ENCODE results near the gene NPLOC4. TPM values are rescaled to one million over a fixed set of nuclear protein-coding genes. Genes with fewer than 3 reads are reported as not detected.
A peak's percentile ranks its signal among the peaks of the same experiment; 100 is the strongest.

NPLOC4 gene
- total and polyA plus RNA-seq, 9 of the 15 experiments (the other 6 are each of a cell fraction or from before 2014, with no cell fraction given) = 1.5 to 116 (median 64.5) TPM

DNA sequence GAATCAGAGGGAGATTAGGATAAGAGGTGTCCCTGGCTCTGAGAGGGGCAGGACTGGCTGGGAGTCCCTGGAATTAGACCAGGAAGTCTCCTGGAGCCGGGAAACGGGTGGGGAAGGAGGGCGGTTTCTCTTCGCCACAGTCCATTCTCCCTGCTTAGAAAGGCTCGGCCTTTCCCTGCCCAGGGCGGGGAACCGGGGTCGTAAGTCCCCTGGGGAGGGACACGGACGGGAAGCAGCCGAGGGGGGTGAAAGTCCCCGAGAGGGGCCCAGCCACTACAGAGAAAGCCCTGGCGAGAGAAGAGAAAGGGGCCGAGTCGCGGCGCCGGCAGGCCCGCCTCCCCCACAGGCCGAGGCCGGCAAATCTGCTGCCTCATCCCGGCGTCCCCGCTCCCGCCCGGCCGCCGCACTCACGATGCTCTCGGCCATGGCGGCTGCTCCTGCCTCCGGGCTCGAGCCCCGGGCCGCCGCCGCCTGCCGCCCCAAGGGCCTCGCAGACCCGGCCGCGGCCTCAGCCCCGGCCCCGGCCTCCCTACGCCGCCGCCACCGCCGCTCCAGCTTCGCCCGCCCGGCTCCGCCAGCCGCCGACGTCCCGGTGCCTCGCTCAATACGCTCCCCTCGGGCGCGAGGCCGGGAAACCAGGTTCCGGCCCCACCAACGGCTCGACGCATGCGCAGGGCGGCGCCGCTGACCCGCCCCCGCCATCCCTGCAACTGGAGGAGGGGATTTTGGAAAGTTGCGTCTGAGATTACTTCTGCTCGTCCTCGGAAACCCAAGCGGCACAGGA, at the start of gene NPLOC4, which contains the start of gene TSPAN10 (continued):
- TF ChIP-seq ZNF224 (CRISPR knock-in tag; IDR thresholded peaks at IDR 0.05) = no peak
- no peak for TF ChIP-seq ZFP36 (IDR thresholded peaks at IDR 0.05; ENCODE audit: low read depth, low read length, partially characterized antibody)
- no peak for TF ChIP-seq ZNF57 (CRISPR knock-in tag; IDR thresholded peaks at IDR 0.05)
- no peak for TF ChIP-seq NELFE (IDR thresholded peaks at IDR 0.05; ENCODE audit: insufficient read depth, insufficient read length)
- TF ChIP-seq, protein P1, sequence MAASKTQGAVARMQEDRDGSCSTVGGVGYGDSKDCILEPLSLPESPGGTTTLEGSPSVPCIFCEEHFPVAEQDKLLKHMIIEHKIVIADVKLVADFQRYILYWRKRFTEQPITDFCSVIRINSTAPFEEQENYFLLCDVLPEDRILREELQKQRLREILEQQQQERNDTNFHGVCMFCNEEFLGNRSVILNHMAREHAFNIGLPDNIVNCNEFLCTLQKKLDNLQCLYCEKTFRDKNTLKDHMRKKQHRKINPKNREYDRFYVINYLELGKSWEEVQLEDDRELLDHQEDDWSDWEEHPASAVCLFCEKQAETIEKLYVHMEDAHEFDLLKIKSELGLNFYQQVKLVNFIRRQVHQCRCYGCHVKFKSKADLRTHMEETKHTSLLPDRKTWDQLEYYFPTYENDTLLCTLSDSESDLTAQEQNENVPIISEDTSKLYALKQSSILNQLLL (CRISPR knock-in tag; IDR thresholded peaks at IDR 0.05; ENCODE audit: borderline replicate concordance) = no peak
- no peak for TF ChIP-seq FOXA3 (CRISPR knock-in tag; conservative IDR thresholded peaks at IDR 0.05 in 1 of 2, IDR thresholded peaks at IDR 0.05 in 1 of 2)
- TF ChIP-seq E2F5 (CRISPR knock-in tag; IDR thresholded peaks at IDR 0.05) = no peak
- TF ChIP-seq STAT5B (CRISPR knock-in tag; IDR thresholded peaks at IDR 0.05) = no peak
- TF ChIP-seq, protein P2, sequence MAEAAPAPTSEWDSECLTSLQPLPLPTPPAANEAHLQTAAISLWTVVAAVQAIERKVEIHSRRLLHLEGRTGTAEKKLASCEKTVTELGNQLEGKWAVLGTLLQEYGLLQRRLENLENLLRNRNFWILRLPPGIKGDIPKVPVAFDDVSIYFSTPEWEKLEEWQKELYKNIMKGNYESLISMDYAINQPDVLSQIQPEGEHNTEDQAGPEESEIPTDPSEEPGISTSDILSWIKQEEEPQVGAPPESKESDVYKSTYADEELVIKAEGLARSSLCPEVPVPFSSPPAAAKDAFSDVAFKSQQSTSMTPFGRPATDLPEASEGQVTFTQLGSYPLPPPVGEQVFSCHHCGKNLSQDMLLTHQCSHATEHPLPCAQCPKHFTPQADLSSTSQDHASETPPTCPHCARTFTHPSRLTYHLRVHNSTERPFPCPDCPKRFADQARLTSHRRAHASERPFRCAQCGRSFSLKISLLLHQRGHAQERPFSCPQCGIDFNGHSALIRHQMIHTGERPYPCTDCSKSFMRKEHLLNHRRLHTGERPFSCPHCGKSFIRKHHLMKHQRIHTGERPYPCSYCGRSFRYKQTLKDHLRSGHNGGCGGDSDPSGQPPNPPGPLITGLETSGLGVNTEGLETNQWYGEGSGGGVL (CRISPR knock-in tag; IDR thresholded peaks at IDR 0.05) = no peak
- no peak for TF ChIP-seq ZNF311 (CRISPR knock-in tag; IDR thresholded peaks at IDR 0.05)
- TF ChIP-seq THRA (IDR thresholded peaks at IDR 0.05) = no peak
- TF ChIP-seq HNRNPL (IDR thresholded peaks at IDR 0.05; ENCODE audit: low read depth, low read length) = no peak
- TF ChIP-seq, protein P3, sequence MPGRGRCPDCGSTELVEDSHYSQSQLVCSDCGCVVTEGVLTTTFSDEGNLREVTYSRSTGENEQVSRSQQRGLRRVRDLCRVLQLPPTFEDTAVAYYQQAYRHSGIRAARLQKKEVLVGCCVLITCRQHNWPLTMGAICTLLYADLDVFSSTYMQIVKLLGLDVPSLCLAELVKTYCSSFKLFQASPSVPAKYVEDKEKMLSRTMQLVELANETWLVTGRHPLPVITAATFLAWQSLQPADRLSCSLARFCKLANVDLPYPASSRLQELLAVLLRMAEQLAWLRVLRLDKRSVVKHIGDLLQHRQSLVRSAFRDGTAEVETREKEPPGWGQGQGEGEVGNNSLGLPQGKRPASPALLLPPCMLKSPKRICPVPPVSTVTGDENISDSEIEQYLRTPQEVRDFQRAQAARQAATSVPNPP (IDR thresholded peaks at IDR 0.05; ENCODE audit: borderline replicate concordance, insufficient read depth, insufficient read length) = no peak
- TF ChIP-seq MCM7 (IDR thresholded peaks at IDR 0.05) = no peak
- TF ChIP-seq NFXL1 (CRISPR knock-in tag; IDR thresholded peaks at IDR 0.05) = no peak
- TF ChIP-seq E2F8 (IDR thresholded peaks at IDR 0.05; ENCODE audit: low read depth, partially characterized antibody) = no peak
- 0 out of 3 replicates have a peak, but pooled peaks of 1 of the 2 experiments have one; percentile 37 for TF ChIP-seq CBX3 (IDR thresholded peaks at IDR 0.05; ENCODE audit: borderline replicate concordance in 1 of 2, low read length in 2 of 2)
- no peak for TF ChIP-seq ZNF324 (CRISPR knock-in tag; IDR thresholded peaks at IDR 0.05)

All from K562 (cell line).